HEK293 (cell line): Measurements from ENCODE around the gene PARP3.

Experiments
- CTCF ChIA-PET: fragments of 350-600 bp; formaldehyde crosslinking; extraction: SDS; loops from one replicate; lab custom pipeline; 2021; ENCODE audit warnings: antibody characterized with exemption; lab: Yijun Ruan, JAX
- POLR2A ChIA-PET: fragments of 300-600 bp; formaldehyde crosslinking; extraction: SDS; loops from one replicate; lab custom pipeline; 2020; ENCODE audit warnings: antibody characterized with exemption, inconsistent platforms; lab: Yijun Ruan, JAX
- H3K27ac ChIP-seq: fragments of 200-500 bp; sonication (Bioruptor generic); 2 replicates; pipeline ENCODE4 v1.5.1; 2014; ENCODE audit warnings: low read depth, low read length, control low read depth, inconsistent platforms; ENCODE audit errors: extremely low read depth
- H3K36me3 ChIP-seq, 2 experiments: fragments of 200-500 bp in 1 of 2; sonication (Bioruptor generic) in 1 of 2; 1 replicate in 1 of 2; 2 replicates in 1 of 2; pipeline ENCODE4 v1.5.1; 2014 to 2017; ENCODE audit warnings: inconsistent platforms in 2 of 2, low read length in 2 of 2; ENCODE audit not compliant: control insufficient read depth in 2 of 2, insufficient read depth in 1 of 2
- H3K4me1 ChIP-seq: fragments of 200-500 bp; sonication (Bioruptor generic); 2 replicates; pipeline ENCODE4 v1.5.1; 2014; ENCODE audit warnings: mild to moderate bottlenecking, low read length, inconsistent platforms; ENCODE audit not compliant: control insufficient read depth, insufficient read depth
- H3K4me3 ChIP-seq: 2 replicates; pipeline ENCODE4 v1.5.1; 2011; ENCODE audit warnings: low read depth, mild to moderate bottlenecking, control low read depth, low read length, moderate library complexity
- H3K9me3 ChIP-seq: fragments of 200-500 bp; sonication (Bioruptor generic); 2 replicates; pipeline ENCODE4 v1.5.1; 2014; ENCODE audit warnings: low read depth, low read length, inconsistent platforms; ENCODE audit not compliant: control insufficient read depth, insufficient read depth
- BCL11A ChIP-seq: fragments of 450-650 bp; formaldehyde crosslinking; IDR thresholded peaks from 2 replicates; pipeline ENCODE4 v1.5.1; 2016; ENCODE audit warnings: low read depth, missing biosample characterization, missing genetic modification characterization
- HOXA7 ChIP-seq: sonication (generic); formaldehyde crosslinking; IDR thresholded peaks from 2 replicates; pipeline ENCODE4 v1.8.1; 2022; ENCODE audit warnings: missing genetic modification reagents, borderline replicate concordance
- KLF8 ChIP-seq: fragments of 450-650 bp; formaldehyde crosslinking; IDR thresholded peaks from 2 replicates; pipeline ENCODE4 v1.5.1; 2016; ENCODE audit warnings: missing biosample characterization, missing genetic modification characterization
- MZF1 ChIP-seq: fragments of 450-650 bp; formaldehyde crosslinking; IDR thresholded peaks from 2 replicates; pipeline ENCODE4 v1.5.1; 2017; ENCODE audit warnings: missing biosample characterization, missing genetic modification characterization, borderline replicate concordance
- PATZ1 ChIP-seq: fragments of 450-650 bp; formaldehyde crosslinking; IDR thresholded peaks from 2 replicates; pipeline ENCODE4 v1.5.1; 2016; ENCODE audit warnings: missing biosample characterization, missing genetic modification characterization
- PRDM1 ChIP-seq: fragments of 450-650 bp; formaldehyde crosslinking; IDR thresholded peaks from 2 replicates; pipeline ENCODE4; 2016; ENCODE audit warnings: missing biosample characterization, missing genetic modification characterization
- TRIM28 ChIP-seq: IDR thresholded peaks from 2 replicates; pipeline ENCODE4 v1.6.1; 2011; ENCODE audit warnings: low read length, control low read depth, borderline replicate concordance
- ZBTB10 ChIP-seq: fragments of 450-650 bp; formaldehyde crosslinking; IDR thresholded peaks from 2 replicates; pipeline ENCODE4 v1.5.1; 2016; ENCODE audit warnings: missing biosample characterization, missing genetic modification characterization
- ZBTB48 ChIP-seq: fragments of 450-650 bp; formaldehyde crosslinking; IDR thresholded peaks from 2 replicates; pipeline ENCODE4 v1.5.1; 2016; ENCODE audit warnings: missing biosample characterization, missing genetic modification characterization
- ZBTB8A ChIP-seq: fragments of 450-650 bp; formaldehyde crosslinking; IDR thresholded peaks from 2 replicates; pipeline ENCODE4 v1.5.1; 2016; ENCODE audit warnings: missing biosample characterization, missing genetic modification characterization
- ZEB2 ChIP-seq: fragments of 450-650 bp; formaldehyde crosslinking; IDR thresholded peaks from 2 replicates; pipeline ENCODE4 v1.5.1; 2016; ENCODE audit warnings: missing biosample characterization, missing genetic modification characterization
- ZFP69B ChIP-seq: fragments of 450-650 bp; formaldehyde crosslinking; IDR thresholded peaks from 2 replicates; pipeline ENCODE4 v1.5.1; 2016; ENCODE audit warnings: missing biosample characterization, missing genetic modification characterization
- ZNF146 ChIP-seq: fragments of 450-650 bp; formaldehyde crosslinking; IDR thresholded peaks from 2 replicates; pipeline ENCODE4 v1.5.1; 2016; ENCODE audit warnings: missing biosample characterization, missing genetic modification characterization
- ZNF157 ChIP-seq: fragments of 450-650 bp; formaldehyde crosslinking; IDR thresholded peaks from 2 replicates; pipeline ENCODE4 v1.5.1; 2016; ENCODE audit warnings: missing biosample characterization, missing genetic modification characterization
- ZNF16 ChIP-seq: fragments of 450-650 bp; formaldehyde crosslinking; IDR thresholded peaks from 2 replicates; pipeline ENCODE4 v1.5.1; 2016; ENCODE audit warnings: low read depth, missing biosample characterization, missing genetic modification characterization
- ZNF2 ChIP-seq: fragments of 450-650 bp; formaldehyde crosslinking; IDR thresholded peaks from 2 replicates; pipeline ENCODE4 v1.5.1; 2016; ENCODE audit warnings: missing biosample characterization, missing genetic modification characterization
- ZNF280D ChIP-seq: fragments of 450-650 bp; formaldehyde crosslinking; IDR thresholded peaks from 2 replicates; pipeline ENCODE4 v1.5.1; 2016; ENCODE audit warnings: missing biosample characterization, missing genetic modification characterization
- ZNF354C ChIP-seq: fragments of 450-650 bp; formaldehyde crosslinking; IDR thresholded peaks from 2 replicates; pipeline ENCODE4 v1.5.1; 2016; ENCODE audit warnings: missing biosample characterization, missing genetic modification characterization, low read depth, borderline replicate concordance
- ZNF473 ChIP-seq: fragments of 450-650 bp; formaldehyde crosslinking; IDR thresholded peaks from 2 replicates; pipeline ENCODE4 v1.5.1; 2017; ENCODE audit warnings: missing biosample characterization, missing genetic modification characterization
- ZNF624 ChIP-seq: fragments of 450-650 bp; formaldehyde crosslinking; IDR thresholded peaks from 2 replicates; pipeline ENCODE4 v1.5.1; 2017; ENCODE audit warnings: missing biosample characterization, missing genetic modification characterization
- ZNF660 ChIP-seq: fragments of 450-650 bp; IDR thresholded peaks from 2 replicates; pipeline ENCODE4 v1.5.1; 2018; ENCODE audit warnings: missing biosample characterization, mild to moderate bottlenecking, missing genetic modification characterization
- ZNF785 ChIP-seq: fragments of 450-650 bp; formaldehyde crosslinking; IDR thresholded peaks from 2 replicates; pipeline ENCODE4 v1.5.1; 2016; ENCODE audit warnings: missing biosample characterization, missing genetic modification characterization
- ZSCAN30 ChIP-seq: fragments of 450-650 bp; IDR thresholded peaks from 2 replicates; pipeline ENCODE4 v1.5.1; 2018; ENCODE audit warnings: missing biosample characterization, mild to moderate bottlenecking, missing genetic modification characterization, moderate library complexity
- TF ChIP-seq, protein P1 (sequence below): fragments of 450-650 bp; formaldehyde crosslinking; IDR thresholded peaks from 2 replicates; pipeline ENCODE4 v1.5.1; 2017; ENCODE audit warnings: missing biosample characterization, mild to moderate bottlenecking, missing genetic modification characterization, moderate library complexity

The PARP3 gene

DNA sequence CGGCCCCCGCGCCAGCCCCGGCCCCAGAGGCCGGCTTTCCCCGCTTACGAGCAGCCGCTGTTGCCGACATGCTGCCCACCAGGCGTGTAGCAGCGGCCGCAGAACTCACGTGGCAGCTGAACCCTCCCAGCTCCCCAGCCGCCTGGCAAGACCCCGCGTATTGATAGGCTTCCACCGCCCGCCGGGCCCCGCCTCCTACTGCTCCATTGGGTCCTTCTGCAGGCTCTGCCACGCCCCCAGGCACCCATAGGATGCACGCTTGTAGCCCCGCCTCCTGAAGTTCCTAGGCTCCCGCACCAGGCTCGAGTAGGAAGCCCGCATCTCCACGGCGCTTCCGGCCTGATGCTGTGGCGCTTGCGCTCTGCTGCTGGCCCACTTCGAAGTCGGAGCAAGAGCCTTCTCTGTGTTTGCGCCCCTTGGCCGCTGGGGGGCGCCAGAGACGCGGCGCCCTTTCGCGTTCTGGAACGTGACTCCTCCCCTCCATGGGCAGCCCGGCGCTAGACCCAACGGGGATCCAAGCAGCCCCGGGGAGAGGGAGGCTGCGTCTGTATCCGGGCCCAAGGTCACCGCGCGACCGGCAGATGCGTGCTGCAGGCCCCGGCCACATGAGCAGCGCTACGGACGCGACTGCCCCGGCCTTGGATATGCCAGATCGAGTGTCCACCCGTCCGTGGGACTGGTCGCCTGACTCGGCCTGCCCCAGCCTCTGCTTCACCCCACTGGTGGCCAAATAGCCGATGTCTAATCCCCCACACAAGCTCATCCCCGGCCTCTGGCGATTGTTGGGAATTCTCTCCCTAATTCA, at the start of gene PARP3, which contains the start of gene RRP9:
Gene PARP3 (plus strand): TSS at position 566 of the 805 bp plus-strand sequence. CDS start 993 bp downstream, outside the sequence.
Gene RRP9 (minus strand): TSS at position 107 of the 805 bp plus-strand sequence. CDS start 37 bp downstream, at position 70.
- peak within 1 kb of the TSS; percentile 70 for H3K4me3 ChIP-seq
- peak within 1 kb of the TSS; percentile 81 for H3K27ac ChIP-seq
- H3K36me3 ChIP-seq = peaks cover 0 to 35% of the 10 kb centered on the region in 2 experiments; a peak in 1 of 3 replicates
- H3K4me1 ChIP-seq = peaks cover 4% of the 10 kb centered on the region
- no peaks in the 10 kb centered on the region for H3K9me3 ChIP-seq
- ChIA-PET CTCF (interaction anchor here (0.6 to 2.4 kb wide), 33 partner anchors 8 to 1268 kb away, joined by 3 to 22 read pairs (median 4); partner anchors contain the start of genes ABHD14A, ABHD14B, ACY1 and DUSP7), POLR2A (interaction anchor here (1.0 to 2.8 kb wide), 8 partner anchors 9 to 442 kb away, joined by 3 to 20 read pairs (median 8); partner anchors contain the start of genes ABHD14B, ACY1, DCAF1 and RPL29)
- TF ChIP-seq HOXA7 (CRISPR knock-in tag) (no peak), PRDM1 (tag by site-specific recombination) (no peak), ZNF146 (tag by site-specific recombination) (no peak), ZSCAN30 (tag by site-specific recombination) (peak; percentile 52; the same call in 1 of the 2 replicates), ZNF2 (tag by site-specific recombination) (0 out of 2 replicates have a peak, but pooled peaks have one; percentile 17), BCL11A (tag by site-specific recombination) (peak; percentile 61; the same call in 1 of the 2 replicates), ZNF157 (tag by site-specific recombination) (no peak), ZBTB48 (tag by site-specific recombination) (no peak), ZNF16 (tag by site-specific recombination) (no peak), ZFP69B (tag by site-specific recombination) (no peak), ZNF354C (tag by site-specific recombination) (no peak), MZF1 (tag by site-specific recombination) (peak; percentile 45; the same call in 1 of the 2 replicates), ZNF660 (tag by site-specific recombination) (no peak; the same call in 1 of the 2 replicates), ZEB2 (tag by site-specific recombination) (peak; percentile 58), ZNF473 (tag by site-specific recombination) (no peak), ZNF785 (no peak), ZBTB10 (tag by site-specific recombination) (peak; percentile 77), KLF8 (tag by site-specific recombination) (no peak; the same call in 1 of the 2 replicates), ZNF280D (tag by site-specific recombination) (no peak), PATZ1 (tag by site-specific recombination) (peak; percentile 42; the same call in 1 of the 2 replicates), ZNF624 (tag by site-specific recombination) (no peak), ZBTB8A (tag by site-specific recombination) (peak; percentile 83), TRIM28 (no peak; the same call in 1 of the 2 replicates)
- TF ChIP-seq, protein P1, sequence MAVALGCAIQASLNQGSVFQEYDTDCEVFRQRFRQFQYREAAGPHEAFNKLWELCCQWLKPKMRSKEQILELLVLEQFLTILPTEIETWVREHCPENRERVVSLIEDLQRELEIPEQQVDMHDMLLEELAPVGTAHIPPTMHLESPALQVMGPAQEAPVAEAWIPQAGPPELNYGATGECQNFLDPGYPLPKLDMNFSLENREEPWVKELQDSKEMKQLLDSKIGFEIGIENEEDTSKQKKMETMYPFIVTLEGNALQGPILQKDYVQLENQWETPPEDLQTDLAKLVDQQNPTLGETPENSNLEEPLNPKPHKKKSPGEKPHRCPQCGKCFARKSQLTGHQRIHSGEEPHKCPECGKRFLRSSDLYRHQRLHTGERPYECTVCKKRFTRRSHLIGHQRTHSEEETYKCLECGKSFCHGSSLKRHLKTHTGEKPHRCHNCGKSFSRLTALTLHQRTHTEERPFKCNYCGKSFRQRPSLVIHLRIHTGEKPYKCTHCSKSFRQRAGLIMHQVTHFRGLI (tag by site-specific recombination) = no peak
